GM12878 (cell line): ENCODE measurements around the gene SYN1. TPM values are rescaled to one million over a fixed set of nuclear protein-coding genes. Genes with fewer than 3 reads are reported as not detected.

Source experiments
- ATAC-seq: fragments of 200-7000 bp; cut with Tn5 transposase; 3 replicates; pipeline ENCODE4 v1.9.1; 2020; ENCODE audit warnings: mild to moderate bottlenecking, moderate library complexity
- BruUV-seq: library from RNA; stranded (reverse); fragments of 400-500 nt; replicated peaks from 2 replicates; lab custom pipeline; 2021; lab: Mats Ljungman, UMichigan
- CTCF ChIA-PET: fragments of 300-600 bp; sonication (Branson Sonifier 250); formaldehyde crosslinking; extraction: SDS; loops from one replicate; lab custom pipeline; 2021; ENCODE audit warnings: inconsistent platforms; lab: Yijun Ruan, JAX
- POLR2A ChIA-PET: fragments of 350-600 bp; formaldehyde crosslinking; extraction: SDS; loops from one replicate; lab custom pipeline; 2021; ENCODE audit warnings: inconsistent platforms; lab: Charles Lee
- RAD21 ChIA-PET: fragments of 300-600 bp; sonication (Branson Sonifier 250); formaldehyde crosslinking; loops from one replicate; lab custom pipeline; 2023; ENCODE audit warnings: antibody characterized with exemption; ENCODE audit not compliant: unreplicated experiment; lab: Charles Lee
- SMC1A ChIA-PET: fragments of 300-600 bp; sonication (Branson Sonifier 250); formaldehyde crosslinking; loops from one replicate; lab custom pipeline; 2023; ENCODE audit not compliant: unreplicated experiment, uncharacterized antibody; lab: Charles Lee
- DNase-seq: peaks from one replicate; pipeline ENCODE4 v3.0.0-alpha.2; 2011; ENCODE audit warnings: low read depth, low spot score
- FAIRE-seq: peaks from 3 replicates; lab custom pipeline; 2011; peaks lifted over from hg19 to GRCh38; lab: Jason Lieb, UNC
- H2AFZ ChIP-seq: 2 replicates; pipeline ENCODE4 v1.6.0; 2011; ENCODE audit warnings: low read depth, low read length, control low read depth; ENCODE audit not compliant: control insufficient read depth
- H3K27ac ChIP-seq: 2 replicates; pipeline ENCODE4 v1.5.1; 2011; ENCODE audit warnings: control low read depth; ENCODE audit not compliant: control insufficient read depth, insufficient read depth
- H3K27me3 ChIP-seq, 2 experiments: replicated peaks in 1 of 2; 2 replicates each; pipeline versions ENCODE4 v1.6.0 to v1.6.1; 2011; ENCODE audit warnings: low read length in 1 of 2; ENCODE audit not compliant: control insufficient read depth in 2 of 2, insufficient read depth in 2 of 2
- H3K36me3 ChIP-seq, 2 experiments: 2 replicates each; pipeline ENCODE4 v1.5.1; 2011; ENCODE audit warnings: low read length in 1 of 2; ENCODE audit not compliant: control insufficient read depth in 2 of 2, insufficient read depth in 2 of 2
- H3K4me1 ChIP-seq: 2 replicates; pipeline ENCODE4 v1.6.1; 2011; ENCODE audit warnings: mild to moderate bottlenecking, low read length, moderate library complexity, mixed read lengths; ENCODE audit not compliant: control insufficient read depth, insufficient read depth
- H3K4me2 ChIP-seq: 2 replicates; pipeline ENCODE4 v1.6.0; 2011; ENCODE audit warnings: control low read depth; ENCODE audit not compliant: control insufficient read depth, insufficient read depth
- H3K4me3 ChIP-seq: fragments of 200-600 bp; sonication (generic); 2 replicates; pipeline ENCODE4 v1.5.1; 2016
- H3K79me2 ChIP-seq: 2 replicates; pipeline ENCODE4 v1.6.0; 2011; ENCODE audit warnings: low read length; ENCODE audit not compliant: control insufficient read depth, insufficient read depth
- H3K9ac ChIP-seq: 2 replicates; pipeline ENCODE4 v1.8.0; 2011; ENCODE audit warnings: low read length, control low read depth, mixed read lengths; ENCODE audit not compliant: control insufficient read depth, insufficient read depth
- H3K9me3 ChIP-seq: replicated peaks from 3 replicates; pipeline ENCODE4 v1.5.1; 2011; ENCODE audit warnings: mild to moderate bottlenecking, low read length; ENCODE audit not compliant: control insufficient read depth, insufficient read depth
- H4K20me1 ChIP-seq: 2 replicates; pipeline ENCODE4 v1.6.0; 2011; ENCODE audit not compliant: control insufficient read depth, insufficient read depth
- BACH1 ChIP-seq: fragments of 450-650 bp; IDR thresholded peaks from 2 replicates; pipeline ENCODE4 v1.6.1; 2017; ENCODE audit warnings: mild to moderate bottlenecking, borderline replicate concordance
- CHD2 ChIP-seq: IDR thresholded peaks from 2 replicates; pipeline ENCODE4 v1.6.1; 2011; ENCODE audit warnings: low read depth, low read length, improper control_type of control experiment, borderline replicate concordance
- E4F1 ChIP-seq: fragments of 450-650 bp; IDR thresholded peaks from 2 replicates; pipeline ENCODE4 v1.6.1; 2018; ENCODE audit warnings: borderline replicate concordance, mild to moderate bottlenecking; ENCODE audit not compliant: partially characterized antibody
- IKZF1 ChIP-seq: fragments of 450-650 bp; conservative IDR thresholded peaks from 2 replicates; pipeline ENCODE4 v1.6.1; 2017; ENCODE audit warnings: antibody characterized with exemption, mild to moderate bottlenecking
- MTA3 ChIP-seq: IDR thresholded peaks from 2 replicates; pipeline ENCODE4 v1.6.1; 2012; ENCODE audit warnings: low read length, inconsistent platforms, borderline replicate concordance
- NR2F1 ChIP-seq: fragments of 450-650 bp; conservative IDR thresholded peaks from 2 replicates; pipeline ENCODE4 v1.6.1; 2017; ENCODE audit warnings: mild to moderate bottlenecking
- PAX5 ChIP-seq: IDR thresholded peaks from 2 replicates; pipeline ENCODE4 v1.6.1; 2011; ENCODE audit warnings: low read depth, low read length, borderline replicate concordance
- SPI1 ChIP-seq: IDR thresholded peaks from 2 replicates; pipeline ENCODE4 v1.6.1; 2011; ENCODE audit warnings: low read depth, mild to moderate bottlenecking, low read length, moderate library complexity, borderline replicate concordance; ENCODE audit not compliant: insufficient read depth
- ZNF217 ChIP-seq: fragments of 450-650 bp; IDR thresholded peaks from 2 replicates; pipeline ENCODE4 v1.6.1; 2017; ENCODE audit warnings: antibody characterized with exemption, mild to moderate bottlenecking
- WGBS: methylation state at CpG from one replicate; pipeline ENCODE4 v1.1.6; 2016; ENCODE audit warnings: low lambda C conversion rate; ENCODE audit not compliant: insufficient replicate concordance, insufficient coverage; ENCODE audit errors: missing lambda C conversion rate; 5-methylcytosine and 5-hydroxymethylcytosine counted together
- in situ Hi-C: fragments of 300-500 bp; cut with MboI; formaldehyde crosslinking; loops from 9 replicates; pipeline ENCODE4 v1.14.3; 2018; ENCODE audit warnings: mixed read lengths
- intact Hi-C: fragments of 100-400 bp; cut with micrococcal nuclease; formaldehyde crosslinking; loops from one replicate; pipeline ENCODE4 v1.14.2; 2022; ENCODE audit not compliant: unreplicated experiment
- polyA plus RNA-seq, 11 experiments: library from polyadenylated mRNA; depleted of rRNA in 4 of 11; unstranded in 6 of 11; stranded (reverse) in 5 of 11; fragments of >200 nt; fragmentation: Nextera tagmentation in 4 of 11; fragmentation: Illumina TruSeq in 1 of 11; extraction: Ambion mirVana in 4 of 11; extraction: Trizol in 1 of 11; gene quantifications; 1 replicate in 1 of 11; 2 replicates in 10 of 11; pipeline versions ENCODE4 v1.2.1 to v1.2.3, GENCODE V29; 2011 to 2016; ENCODE audit warnings: inconsistent platforms in 2 of 11, missing spikeins in 2 of 11, low read depth in 1 of 11
- total RNA-seq, 4 experiments: library from RNA; depleted of rRNA in 3 of 4; stranded (reverse); fragments of >200 nt in 3 of 4; fragmentation: Illumina TruSeq in 1 of 4; extraction: Trizol in 1 of 4; gene quantifications; 2 replicates each; pipeline versions ENCODE4 v1.2.1 to v1.2.3, GENCODE V29; 2013 to 2021

SYN1 gene
- total and polyA plus RNA-seq, 10 of the 15 experiments (the other 5 are each of a cell fraction or from before 2014, with no cell fraction given), result 0.09 to 0.57 (median 0.16) TPM; not detected in 3

GRCh38 chrX:47566841-47567240 is 52.8 kb downstream of the SYN1 start:
- no peak overlapping the region for H3K4me2 ChIP-seq
- DNase-seq, result no peak
- ChIA-PET SMC1A (no interaction called here), POLR2A (interaction anchor here (1.4 kb wide), 1 partner anchor 67 kb away, joined by 3 read pairs; no protein-coding TSS in a partner anchor), RAD21 (interaction anchor here (1.0 kb wide), 1 partner anchor 13 kb away, joined by 3 read pairs; no protein-coding TSS in a partner anchor), CTCF (no interaction called here)
- 36% methylated on average over 10 of the region's 11 CpGs for WGBS
- H3K27ac ChIP-seq, result no peak overlapping the region
- peak; percentile 75 for ATAC-seq
- H4K20me1 ChIP-seq, result no peaks in the 10 kb centered on the region
- H3K9ac ChIP-seq, result no peak overlapping the region
- H3K9me3 ChIP-seq, result no peaks in the 10 kb centered on the region; the same call in 2 of the 3 replicates
- BruUV-seq, result no TSS peak
- no peak overlapping the region for H2AFZ ChIP-seq
- intact Hi-C loops (no loop called here), in situ Hi-C loops (loop anchor here (10.0 kb wide), 2 partner anchors 78 to 458 kb away; no protein-coding TSS in a partner anchor)
- H3K36me3 ChIP-seq, result peaks cover 7 to 13% of the 10 kb centered on the region in 2 experiments
- H3K4me1 ChIP-seq, result no peaks in the 10 kb centered on the region; the same call in 1 of the 2 replicates
- H3K79me2 ChIP-seq, result peaks cover 17% of the 10 kb centered on the region
- no peak overlapping the region for H3K4me3 ChIP-seq
- FAIRE-seq, result no peak
- H3K27me3 ChIP-seq, result no peaks in the 10 kb centered on the region
- TF ChIP-seq SPI1 (peak; percentile 63; the same call in 1 of the 2 replicates), CHD2 (no peak), ZNF217 (no peak), MTA3 (no peak), BACH1 (no peak), E4F1 (no peak), IKZF1 (0 out of 2 replicates have a peak, but pooled peaks have one; percentile 20), NR2F1 (peak; percentile 48), PAX5 (peak; percentile 74)
